GM23338 (cell line): ENCODE measurements around the gene PRIM1. TPM values are rescaled to one million over a fixed set of nuclear protein-coding genes. Genes with fewer than 3 reads are reported as not detected.

Experiments
- ATAC-seq: fragments of 200-7000 bp; cut with Tn5 transposase; 3 replicates; pipeline ENCODE4 v1.9.1; 2020
- DNase-seq: peaks from one replicate; pipeline ENCODE4 v3.0.0-alpha.2; 2015; ENCODE audit warnings: low spot score
- H2AFZ ChIP-seq: fragments of 200-600 bp; sonication (generic); 2 replicates; pipeline ENCODE4 v1.8.0; 2016; ENCODE audit warnings: antibody characterized with exemption, mild to moderate bottlenecking, moderate library complexity
- H3F3A ChIP-seq: fragments of 200-600 bp; sonication (generic); replicated peaks from 2 replicates; pipeline ENCODE4 v1.8.0; 2017; ENCODE audit warnings: antibody characterized with exemption, mixed run types, low read depth
- H3K27ac ChIP-seq: fragments of 200-600 bp; sonication (generic); 2 replicates; pipeline ENCODE4 v1.6.1; 2016; ENCODE audit warnings: low read depth
- H3K27me3 ChIP-seq: fragments of 200-600 bp; sonication (generic); 2 replicates; pipeline ENCODE4 v1.8.0; 2016; ENCODE audit warnings: mild to moderate bottlenecking, mixed run types, moderate library complexity; ENCODE audit not compliant: insufficient read depth
- H3K36me3 ChIP-seq: fragments of 200-600 bp; sonication (generic); 2 replicates; pipeline ENCODE4 v1.8.0; 2016; ENCODE audit warnings: mild to moderate bottlenecking; ENCODE audit not compliant: insufficient read depth
- H3K4me1 ChIP-seq: fragments of 200-600 bp; sonication (generic); 2 replicates; pipeline ENCODE4 v1.8.0; 2016; ENCODE audit warnings: mild to moderate bottlenecking, moderate library complexity; ENCODE audit not compliant: insufficient read depth
- H3K4me2 ChIP-seq: fragments of 200-600 bp; sonication (generic); 2 replicates; pipeline ENCODE4 v1.7.1; 2017; ENCODE audit warnings: mixed run types
- H3K4me3 ChIP-seq: fragments of 200-600 bp; sonication (generic); 2 replicates; pipeline ENCODE4 v1.6.1; 2016; ENCODE audit warnings: mixed run types
- H3K79me2 ChIP-seq: fragments of 200-600 bp; sonication (generic); replicated peaks from 2 replicates; pipeline ENCODE4 v1.8.0; 2017; ENCODE audit warnings: mild to moderate bottlenecking; ENCODE audit not compliant: insufficient read depth
- H3K9me2 ChIP-seq: fragments of 200-600 bp; sonication (generic); 2 replicates; pipeline ENCODE4 v1.8.0; 2017; ENCODE audit not compliant: insufficient read depth
- H4K20me1 ChIP-seq: fragments of 200-600 bp; sonication (generic); replicated peaks from 2 replicates; pipeline ENCODE4 v1.8.0; 2017; ENCODE audit warnings: mild to moderate bottlenecking; ENCODE audit not compliant: insufficient read depth
- H3K27ac Mint-ChIP-seq: 2 replicates; pipeline ENCODE4 v1.8.0; 2020; ENCODE audit warnings: inconsistent platforms, mild to moderate bottlenecking, moderate library complexity, mixed read lengths
- H3K27me3 Mint-ChIP-seq: 3 replicates; pipeline ENCODE4 v1.8.0; 2022; ENCODE audit warnings: low read depth, mild to moderate bottlenecking, moderate library complexity, mixed read lengths, inconsistent platforms; ENCODE audit not compliant: insufficient read depth, poor library complexity
- H3K36me3 Mint-ChIP-seq: 3 replicates; pipeline ENCODE4 v1.8.0; 2021; ENCODE audit warnings: low read depth, mild to moderate bottlenecking, inconsistent platforms, moderate library complexity, mixed read lengths
- H3K4me1 Mint-ChIP-seq: 3 replicates; pipeline ENCODE4 v1.8.0; 2020; ENCODE audit warnings: mild to moderate bottlenecking, inconsistent platforms, mixed read lengths
- H3K4me3 Mint-ChIP-seq: 3 replicates; pipeline ENCODE4 v1.8.0; 2021; ENCODE audit warnings: moderate library complexity, mild to moderate bottlenecking, inconsistent platforms, mixed read lengths
- H3K9me3 Mint-ChIP-seq: 3 replicates; pipeline ENCODE4 v1.8.0; 2020; ENCODE audit warnings: moderate library complexity, mild to moderate bottlenecking, inconsistent platforms, mixed read lengths
- CTCF ChIP-seq, 2 experiments: fragments of 200-600 bp in 1 of 2; sonication (generic) in 1 of 2; conservative IDR thresholded peaks; 2 replicates each; pipeline versions ENCODE4 v1.5.1 to v1.6.1; 2016 to 2017; ENCODE audit warnings: antibody characterized with exemption in 2 of 2, low read depth in 2 of 2, mild to moderate bottlenecking in 2 of 2, moderate library complexity in 1 of 2
- EZH2phosphoT487 ChIP-seq: fragments of 200-600 bp; sonication (generic); IDR thresholded peaks from one replicate; pipeline ENCODE4 v1.8.1; 2018; ENCODE audit warnings: antibody characterized with exemption; ENCODE audit not compliant: unreplicated experiment
- NANOG ChIP-seq: IDR thresholded peaks from 2 replicates; pipeline ENCODE4 v1.6.1; 2016; ENCODE audit warnings: antibody characterized with exemption, borderline replicate concordance
- REST ChIP-seq: IDR thresholded peaks from one replicate; pipeline ENCODE4 v1.6.1; 2018; ENCODE audit warnings: antibody characterized with exemption; ENCODE audit not compliant: unreplicated experiment
- STAT1 ChIP-seq: IDR thresholded peaks from one replicate; pipeline ENCODE4 v1.6.1; 2016; ENCODE audit warnings: antibody characterized with exemption; ENCODE audit not compliant: unreplicated experiment
- ZNF462 ChIP-seq: fragments of 250-450 bp; sonication (Bioruptor Pico); IDR thresholded peaks from 2 replicates; pipeline ENCODE4 v1.5.0; 2020; ENCODE audit warnings: mild to moderate bottlenecking, moderate library complexity
- polyA plus RNA-seq: library from polyadenylated mRNA; unstranded; fragments of >200 nt; fragmentation: Nextera tagmentation; extraction: Ambion mirVana; gene quantifications from 2 replicates; pipeline ENCODE4 v1.2.1, GENCODE V29; 2016
- total RNA-seq: library from RNA; depleted of rRNA; stranded (reverse); fragments of >200 nt; shearing (Covaris generic); gene quantifications from 2 replicates; pipeline ENCODE4 v1.2.3, GENCODE V29; 2014

Gene PRIM1
- total and polyA plus RNA-seq, 2 experiments from 2014 or later: 67.9 to 73.9 TPM

- H3K27me3 ChIP-seq: no peaks in the 10 kb centered on the region
- peaks cover 30% of the 10 kb centered on the region; the same call in 1 of the 2 replicates for H3K4me1 ChIP-seq
- no peak overlapping the region for H3K4me3 ChIP-seq
- H4K20me1 ChIP-seq: no peaks in the 10 kb centered on the region
- Mint-ChIP-seq H3K27ac (peak overlapping the region; percentile 37; the same call in 1 of the 2 replicates), H3K4me3 (no peak overlapping the region), H3K4me1 (peaks cover 31% of the 10 kb centered on the region), H3K9me3 (peaks cover 7% of the 10 kb centered on the region; the same call in 1 of the 3 replicates), H3K27me3 (peaks cover 6% of the 10 kb centered on the region), H3K36me3 (peaks cover 2% of the 10 kb centered on the region; the same call in 1 of the 3 replicates)
- peaks cover 5% of the 10 kb centered on the region for H3F3A ChIP-seq
- H3K36me3 ChIP-seq: no peaks in the 10 kb centered on the region
- H3K79me2 ChIP-seq: no peaks in the 10 kb centered on the region
- peak overlapping the region; percentile 40 for H3K27ac ChIP-seq
- no peak for TF ChIP-seq EZH2phosphoT487
- no peak for TF ChIP-seq STAT1
- TF ChIP-seq CTCF (conservative IDR thresholded peaks at IDR 0.05; ENCODE audit: low read depth in 2 of 2): no peak
- no peak for TF ChIP-seq ZNF462 (CRISPR knock-in tag)
- no peak for TF ChIP-seq REST
- no peak for TF ChIP-seq NANOG
- DNase-seq (no peak), ATAC-seq (peak; percentile 33)
- H3K9me2 ChIP-seq: no peaks in the 10 kb centered on the region
- H2AFZ ChIP-seq: peak overlapping the region; percentile 89
- 0 out of 2 replicates have a peak overlapping the region, but pooled peaks have one; percentile 30 for H3K4me2 ChIP-seq
Measured at GRCh38 chr12:56769868-56770267, 17.7 kb upstream of the PRIM1 start.
